ENCODE measurements around the gene DMKN.

DNA sequence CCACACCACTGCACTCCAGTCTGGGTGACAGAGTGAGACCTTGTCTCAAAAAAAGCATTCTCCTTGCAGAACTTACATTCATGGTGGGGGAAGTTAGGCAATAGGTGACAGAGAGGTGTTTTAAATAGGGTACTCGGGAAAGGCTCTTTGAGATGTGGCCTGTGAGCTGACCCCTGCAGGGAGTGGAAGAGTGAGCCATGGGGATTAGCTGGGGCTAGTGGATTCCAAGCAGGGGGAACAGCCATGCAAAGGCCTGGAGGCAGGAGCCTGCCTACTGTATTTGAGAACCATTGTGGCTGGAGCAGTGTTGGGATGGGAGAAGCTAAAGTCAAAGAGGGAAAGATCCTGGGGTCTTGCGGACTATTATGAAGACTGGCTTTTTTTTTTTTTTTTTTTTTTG is 3.9 kb upstream of the DMKN start:
- TF ChIP-seq TAF1 (IDR thresholded peaks at IDR 0.05; ENCODE audit: control insufficient read depth, extremely low read depth, insufficient read depth, low read length, severe bottlenecking) (no peak), JUND (IDR thresholded peaks at IDR 0.05; ENCODE audit: borderline replicate concordance, low read depth, low read length) (no peak), JUND (tag; IDR thresholded peaks at IDR 0.05; ENCODE audit: borderline replicate concordance, low read depth, low read length) (no peak), HNRNPK (IDR thresholded peaks at IDR 0.05; ENCODE audit: low read depth, low read length, poor library complexity, severe bottlenecking) (no peak), MTA1 (IDR thresholded peaks at IDR 0.05; ENCODE audit: borderline replicate concordance) (no peak), SIRT6 (IDR thresholded peaks at IDR 0.05; ENCODE audit: low read depth, low read length) (no peak), TARDBP (IDR thresholded peaks at IDR 0.05) (no peak), SPI1 (IDR thresholded peaks at IDR 0.05; ENCODE audit: borderline replicate concordance, low read depth, low read length) (no peak)
